ENCODE measurements around the gene EIF4G3. TPM values are rescaled to one million over a fixed set of nuclear protein-coding genes. Genes with fewer than 3 reads are reported as not detected.

EIF4G3 gene
- total and polyA plus RNA-seq, 2 donors (not counting 1 experiment from before 2014, with no cell fraction given), result 33.6 to 76.0 TPM

DNA sequence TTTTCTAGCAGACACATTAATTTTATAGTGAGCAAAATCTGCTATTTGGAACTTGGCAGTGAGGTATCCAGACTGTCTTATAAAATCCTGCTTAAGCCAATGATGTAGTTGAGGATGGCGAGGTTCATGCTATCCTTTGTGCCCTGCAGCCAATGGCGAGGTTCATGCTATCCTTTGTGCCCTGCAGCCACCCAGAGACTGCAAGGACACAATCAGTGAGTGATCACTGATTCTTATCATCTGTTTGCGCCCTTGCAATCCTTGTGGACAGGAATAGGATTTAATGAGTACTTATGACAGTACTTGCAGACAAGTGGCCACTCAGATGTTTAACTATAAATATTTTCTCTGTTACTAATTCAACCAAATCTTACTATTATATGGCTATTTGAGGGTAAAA, 112.6 kb downstream of the EIF4G3 start:
- Histone ChIP-seq H3K4me1 (ENCODE audit: control insufficient read depth in 2 of 2, insufficient read depth in 2 of 2, low read length in 2 of 2) (no peaks in the 10 kb centered on the region), H3K79me2 (ENCODE audit: control insufficient read depth, insufficient read depth, low read length) (peaks cover 8% of the 10 kb centered on the region), H3K27me3 (replicated peaks in 1 of 4; ENCODE audit: control extremely low read depth in 1 of 4, control insufficient read depth in 3 of 4, insufficient read depth in 4 of 4, low read length in 3 of 4) (no peaks in the 10 kb centered on the region), H3K36me3 (replicated peaks in 1 of 2; ENCODE audit: control extremely low read depth in 1 of 2, control insufficient read depth in 1 of 2, extremely low read depth in 1 of 2, insufficient read depth in 2 of 2, low read length in 1 of 2) (peaks cover 0 to 1% of the 10 kb centered on the region in 2 experiments), H3K9me3 (ENCODE audit: control extremely low read depth in 1 of 3, control insufficient read depth in 2 of 3, insufficient read depth in 1 of 3, low read length in 2 of 3) (no peaks in the 10 kb centered on the region), H4K20me1 (ENCODE audit: control insufficient read depth, insufficient read depth, low read length, poor library complexity, severe bottlenecking) (peaks cover 5% of the 10 kb centered on the region), H2AFZ (ENCODE audit: insufficient read depth, low read depth, low read length, poor library complexity, severe bottlenecking) (no peak overlapping the region), H3K9ac (ENCODE audit: low read length) (no peak overlapping the region), H3K4me2 (replicated peaks; ENCODE audit: low read depth, low read length, poor library complexity, severe bottlenecking) (no peak overlapping the region), H3K4me3 (ENCODE audit: control extremely low read depth in 1 of 5, extremely low read depth in 1 of 5, insufficient read depth in 1 of 5, low read depth in 2 of 5, low read length in 4 of 5) (no peak overlapping the region), H3K27ac (ENCODE audit: low read length in 2 of 2) (no peak overlapping the region)
- intact Hi-C loops (cut with micrococcal nuclease), result no loop called here
- DNase-seq (no peak), ATAC-seq (ENCODE audit: low read depth) (no peak)
- TF ChIP-seq EZH2 (IDR thresholded peaks at IDR 0.05; ENCODE audit: borderline replicate concordance, insufficient read depth, low read depth, low read length, poor library complexity, severe bottlenecking), result no peak
- TF ChIP-seq CTCF (IDR thresholded peaks at IDR 0.05), result no peak
- 96% methylated on average over 2 of the region's 3 CpGs for WGBS (ENCODE audit: insufficient coverage)
- H3K4me3 Mint-ChIP-seq, result no peak overlapping the region
- H3K4me1 Mint-ChIP-seq, result no peaks in the 10 kb centered on the region
- H3K27me3 Mint-ChIP-seq, result no peaks in the 10 kb centered on the region
- POLR2A ChIA-PET, result interaction anchor here (0.6 kb wide), 1 partner anchor 18 kb away, joined by 3 read pairs; no protein-coding TSS in a partner anchor
- CTCF ChIA-PET, result no interaction called here
- H3K27ac Mint-ChIP-seq, result no peak overlapping the region
- H3K9me3 Mint-ChIP-seq (ENCODE audit: insufficient read depth), result no peaks in the 10 kb centered on the region

GRCh38 chr1:21060523-21060922, 116.2 kb downstream of the EIF4G3 start:
- CTCF ChIA-PET, result interaction anchor here (0.6 kb wide), 1 partner anchor 78 kb away, joined by 3 read pairs; no protein-coding TSS in a partner anchor

More at GRCh38 chr1:21060523-21060922, 116.2 kb downstream of the EIF4G3 start:
- Histone ChIP-seq H3K4me1 (ENCODE audit: control insufficient read depth in 2 of 2, insufficient read depth in 2 of 2, low read length in 2 of 2) (no peaks in the 10 kb centered on the region), H3K9me3 (ENCODE audit: control extremely low read depth in 1 of 3, control insufficient read depth in 2 of 3, insufficient read depth in 1 of 3, low read length in 2 of 3) (no peaks in the 10 kb centered on the region), H3K4me3 (ENCODE audit: control extremely low read depth in 1 of 5, extremely low read depth in 1 of 5, insufficient read depth in 1 of 5, low read depth in 2 of 5, low read length in 4 of 5) (no peak overlapping the region), H3K27me3 (replicated peaks in 1 of 4; ENCODE audit: control extremely low read depth in 1 of 4, control insufficient read depth in 3 of 4, insufficient read depth in 4 of 4, low read length in 3 of 4) (no peaks in the 10 kb centered on the region), H2AFZ (ENCODE audit: insufficient read depth, low read depth, low read length, poor library complexity, severe bottlenecking) (no peak overlapping the region), H4K20me1 (ENCODE audit: control insufficient read depth, insufficient read depth, low read length, poor library complexity, severe bottlenecking) (peaks cover 5% of the 10 kb centered on the region), H3K4me2 (replicated peaks; ENCODE audit: low read depth, low read length, poor library complexity, severe bottlenecking) (no peak overlapping the region), H3K79me2 (ENCODE audit: control insufficient read depth, insufficient read depth, low read length) (peaks cover 11% of the 10 kb centered on the region), H3K27ac (ENCODE audit: low read length in 2 of 2) (no peak overlapping the region), H3K9ac (ENCODE audit: low read length) (no peak overlapping the region), H3K36me3 (replicated peaks in 1 of 2; ENCODE audit: control extremely low read depth in 1 of 2, control insufficient read depth in 1 of 2, extremely low read depth in 1 of 2, insufficient read depth in 2 of 2, low read length in 1 of 2) (no peaks in the 10 kb centered on the region)
- TF ChIP-seq EZH2 (IDR thresholded peaks at IDR 0.05; ENCODE audit: borderline replicate concordance, insufficient read depth, low read depth, low read length, poor library complexity, severe bottlenecking) (no peak), CTCF (IDR thresholded peaks at IDR 0.05) (no peak)
- Mint-ChIP-seq H3K27ac (no peak overlapping the region), H3K4me1 (no peaks in the 10 kb centered on the region), H3K9me3 (ENCODE audit: insufficient read depth) (no peaks in the 10 kb centered on the region), H3K4me3 (no peak overlapping the region), H3K27me3 (no peaks in the 10 kb centered on the region)
- DNase-seq, result no peak
- WGBS (ENCODE audit: insufficient coverage), result 100% methylated on average over 4 of the region's 5 CpGs
- POLR2A ChIA-PET, result no interaction called here
- intact Hi-C loops (cut with micrococcal nuclease), result no loop called here
- no peak for ATAC-seq (ENCODE audit: low read depth)
